HG02852 (cell line): ENCODE data around the gene CROT.

Experiments used
- ATAC-seq: cut with Tn5 transposase; IDR thresholded peaks from one replicate; pipeline ENCODE4 v1.9.1; 2021; ENCODE audit warnings: mild to moderate bottlenecking, moderate library complexity; ENCODE audit not compliant: unreplicated experiment

CROT gene

GRCh38 chr7:87413029-87413428, 67.6 kb downstream of the CROT start:
- no peak for ATAC-seq

GRCh38 chr7:87413951-87414793, 68.7 kb downstream of the CROT start:
- no peak for ATAC-seq

GRCh38 chr7:87414794-87415188, 69.3 kb downstream of the CROT start:
- ATAC-seq = no peak

GRCh38 chr7:87416682-87417587, 71.5 kb downstream of the CROT start:
- ATAC-seq = peak; percentile 82

GRCh38 chr7:87420173-87420572, 74.7 kb downstream of the CROT start:
- ATAC-seq = no peak

- no peak for ATAC-seq
Measured at GRCh38 chr7:87424075-87424474, 78.6 kb downstream of the CROT start.

- ATAC-seq = peak; percentile 79
Measured at GRCh38 chr7:87426160-87426559, 80.7 kb downstream of the CROT start.

GRCh38 chr7:87427288-87427687, 81.8 kb downstream of the CROT start:
- ATAC-seq = no peak

GRCh38 chr7:87432536-87432935, 87.1 kb downstream of the CROT start:
- no peak for ATAC-seq

- ATAC-seq = no peak
Measured at GRCh38 chr7:87435546-87435945, 90.1 kb downstream of the CROT start.

- peak; percentile 95 for ATAC-seq
Measured at GRCh38 chr7:87445897-87446296, 100.4 kb downstream of the CROT start.

GRCh38 chr7:87447116-87447635, 101.7 kb downstream of the CROT start:
- ATAC-seq = no peak

GRCh38 chr7:87448388-87448787, 102.9 kb downstream of the CROT start:
- no peak for ATAC-seq
